Ishikawa (cell line): ENCODE measurements around the gene AK4.

Source experiments
- CEBPB ChIP-seq: IDR thresholded peaks from 2 replicates; pipeline ENCODE4 v1.6.1; 2012
- CREB1 ChIP-seq: IDR thresholded peaks from 2 replicates; pipeline ENCODE4 v1.6.1; 2012; ENCODE audit warnings: low read depth
- EGR1 ChIP-seq: IDR thresholded peaks from 2 replicates; pipeline ENCODE4 v1.6.1; 2012
- EP300 ChIP-seq: IDR thresholded peaks from 2 replicates; pipeline ENCODE4 v1.6.1; 2012; ENCODE audit warnings: borderline replicate concordance
- FOXM1 ChIP-seq: IDR thresholded peaks from 2 replicates; pipeline ENCODE4 v1.6.1; 2012; ENCODE audit warnings: low read depth, borderline replicate concordance
- NFIC ChIP-seq: IDR thresholded peaks from 2 replicates; pipeline ENCODE4 v1.6.1; 2012
- RAD21 ChIP-seq: IDR thresholded peaks from 2 replicates; pipeline ENCODE4 v1.6.1; 2012; ENCODE audit warnings: low read depth
- TAF1 ChIP-seq: IDR thresholded peaks from 2 replicates; pipeline ENCODE4 v1.6.1; 2012; ENCODE audit warnings: low read depth, mild to moderate bottlenecking
- TCF12 ChIP-seq: IDR thresholded peaks from 2 replicates; pipeline ENCODE4 v1.6.1; 2012; ENCODE audit warnings: low read depth
- YY1 ChIP-seq: IDR thresholded peaks from 2 replicates; pipeline ENCODE4 v1.6.1; 2012; ENCODE audit warnings: low read depth
- ZBTB7A ChIP-seq: IDR thresholded peaks from 2 replicates; pipeline ENCODE4 v1.6.1; 2012; ENCODE audit warnings: low read depth
- TF ChIP-seq, protein P1 (sequence below): IDR thresholded peaks from 2 replicates; pipeline ENCODE4 v1.6.1; 2012
- TF ChIP-seq, protein P2 (sequence below): IDR thresholded peaks from 2 replicates; pipeline ENCODE4 v1.6.1; 2012; ENCODE audit warnings: low read depth, mild to moderate bottlenecking

DNA sequence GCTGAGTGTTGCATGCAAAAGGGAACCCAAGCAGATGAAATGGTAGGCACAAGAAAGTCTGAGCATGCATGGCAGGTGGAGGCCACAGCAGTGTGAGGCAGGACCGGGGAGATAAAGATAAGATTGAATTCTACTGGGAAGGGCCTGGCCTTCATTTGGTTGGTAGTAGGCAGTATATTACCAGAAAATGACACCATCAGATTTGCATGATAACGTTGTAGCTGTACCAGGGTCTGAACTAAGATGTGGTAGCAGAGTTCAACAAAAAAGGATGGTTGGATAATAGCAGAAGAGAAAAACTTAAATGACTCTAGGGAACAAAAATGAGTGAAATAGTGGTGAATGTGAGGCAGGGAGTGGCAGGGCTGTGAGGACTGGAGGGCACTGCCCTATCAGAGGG is 85.8 kb downstream of the AK4 start:
- no peak for TF ChIP-seq TAF1
- no peak for TF ChIP-seq CEBPB
- TF ChIP-seq, protein P1, sequence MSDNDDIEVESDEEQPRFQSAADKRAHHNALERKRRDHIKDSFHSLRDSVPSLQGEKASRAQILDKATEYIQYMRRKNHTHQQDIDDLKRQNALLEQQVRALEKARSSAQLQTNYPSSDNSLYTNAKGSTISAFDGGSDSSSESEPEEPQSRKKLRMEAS: no peak
- no peak for TF ChIP-seq EP300
- TF ChIP-seq, protein P2, sequence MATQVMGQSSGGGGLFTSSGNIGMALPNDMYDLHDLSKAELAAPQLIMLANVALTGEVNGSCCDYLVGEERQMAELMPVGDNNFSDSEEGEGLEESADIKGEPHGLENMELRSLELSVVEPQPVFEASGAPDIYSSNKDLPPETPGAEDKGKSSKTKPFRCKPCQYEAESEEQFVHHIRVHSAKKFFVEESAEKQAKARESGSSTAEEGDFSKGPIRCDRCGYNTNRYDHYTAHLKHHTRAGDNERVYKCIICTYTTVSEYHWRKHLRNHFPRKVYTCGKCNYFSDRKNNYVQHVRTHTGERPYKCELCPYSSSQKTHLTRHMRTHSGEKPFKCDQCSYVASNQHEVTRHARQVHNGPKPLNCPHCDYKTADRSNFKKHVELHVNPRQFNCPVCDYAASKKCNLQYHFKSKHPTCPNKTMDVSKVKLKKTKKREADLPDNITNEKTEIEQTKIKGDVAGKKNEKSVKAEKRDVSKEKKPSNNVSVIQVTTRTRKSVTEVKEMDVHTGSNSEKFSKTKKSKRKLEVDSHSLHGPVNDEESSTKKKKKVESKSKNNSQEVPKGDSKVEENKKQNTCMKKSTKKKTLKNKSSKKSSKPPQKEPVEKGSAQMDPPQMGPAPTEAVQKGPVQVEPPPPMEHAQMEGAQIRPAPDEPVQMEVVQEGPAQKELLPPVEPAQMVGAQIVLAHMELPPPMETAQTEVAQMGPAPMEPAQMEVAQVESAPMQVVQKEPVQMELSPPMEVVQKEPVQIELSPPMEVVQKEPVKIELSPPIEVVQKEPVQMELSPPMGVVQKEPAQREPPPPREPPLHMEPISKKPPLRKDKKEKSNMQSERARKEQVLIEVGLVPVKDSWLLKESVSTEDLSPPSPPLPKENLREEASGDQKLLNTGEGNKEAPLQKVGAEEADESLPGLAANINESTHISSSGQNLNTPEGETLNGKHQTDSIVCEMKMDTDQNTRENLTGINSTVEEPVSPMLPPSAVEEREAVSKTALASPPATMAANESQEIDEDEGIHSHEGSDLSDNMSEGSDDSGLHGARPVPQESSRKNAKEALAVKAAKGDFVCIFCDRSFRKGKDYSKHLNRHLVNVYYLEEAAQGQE: no peak
- no peak for TF ChIP-seq FOXM1
- TF ChIP-seq EGR1: no peak
- no peak for TF ChIP-seq YY1
- TF ChIP-seq CREB1: no peak
- no peak for TF ChIP-seq RAD21
- TF ChIP-seq ZBTB7A: no peak
- no peak for TF ChIP-seq TCF12
- no peak for TF ChIP-seq NFIC
